GM06990 (cell line): ENCODE data around the gene KRT77.

Experiments used
- DNase-seq: peaks from one replicate; pipeline ENCODE4 v3.0.0-alpha.2; 2011; ENCODE audit not compliant: insufficient read length; ENCODE audit errors: extremely low read depth
- H3K27me3 ChIP-seq: replicated peaks from 2 replicates; pipeline ENCODE4 v1.6.0; 2011; ENCODE audit warnings: low read length; ENCODE audit not compliant: control insufficient read depth, insufficient read depth
- H3K36me3 ChIP-seq: 2 replicates; pipeline ENCODE4 v1.5.1; 2011; ENCODE audit warnings: low read length; ENCODE audit not compliant: control insufficient read depth, insufficient read depth
- H3K4me3 ChIP-seq: replicated peaks from 2 replicates; pipeline ENCODE4 v1.5.1; 2011; ENCODE audit warnings: low read depth, mild to moderate bottlenecking, control low read depth, low read length
- CTCF ChIP-seq: IDR thresholded peaks from 2 replicates; pipeline ENCODE4 v1.5.1; 2011; ENCODE audit warnings: low read length, control low read depth, mild to moderate bottlenecking, inconsistent platforms; ENCODE audit not compliant: insufficient read depth, poor library complexity, severe bottlenecking

The KRT77 gene

GRCh38 chr12:52683575-52684300 lies 19.6 kb downstream of the KRT77 start:
- no peak for TF ChIP-seq CTCF
- Histone ChIP-seq H3K4me3 (no peak overlapping the region), H3K27me3 (peaks cover 3% of the 10 kb centered on the region), H3K36me3 (no peaks in the 10 kb centered on the region)
- no peak for DNase-seq

- peaks cover 3% of the 10 kb centered on the region for H3K27me3 ChIP-seq
Observed at GRCh38 chr12:52682938-52683574, 20.3 kb downstream of the KRT77 start.

GRCh38 chr12:52682381-52682660 lies 21.0 kb downstream of the KRT77 start:
- H3K27me3 ChIP-seq, result peaks cover 3% of the 10 kb centered on the region

More at GRCh38 chr12:52682938-52683574, 20.3 kb downstream of the KRT77 start:
- no peak for DNase-seq
- no peak overlapping the region for H3K4me3 ChIP-seq
- no peaks in the 10 kb centered on the region for H3K36me3 ChIP-seq
- TF ChIP-seq CTCF, result no peak

GRCh38 chr12:52681526-52682380 lies 21.6 kb downstream of the KRT77 start:
- no peak overlapping the region for H3K4me3 ChIP-seq

More at GRCh38 chr12:52682381-52682660, 21.0 kb downstream of the KRT77 start:
- DNase-seq, result no peak
- no peak overlapping the region for H3K4me3 ChIP-seq
- TF ChIP-seq CTCF, result no peak
- no peaks in the 10 kb centered on the region for H3K36me3 ChIP-seq

GRCh38 chr12:52680363-52680762 lies 23.0 kb downstream of the KRT77 start, which contains the start of gene KRT1:
Gene KRT1 (minus strand): TSS chr12:52680407. CDS start chr12:52680348, 59 bp downstream.
- TF ChIP-seq CTCF, result no peak
- no peak for DNase-seq
- H3K27me3 ChIP-seq, result peaks cover under 1% of the 10 kb centered on the region
- H3K36me3 ChIP-seq, result no peaks in the 10 kb centered on the region
- no peak within 1 kb of the TSS for H3K4me3 ChIP-seq

More at GRCh38 chr12:52681526-52682380, 21.6 kb downstream of the KRT77 start:
- Histone ChIP-seq H3K36me3 (no peaks in the 10 kb centered on the region), H3K27me3 (peaks cover 3% of the 10 kb centered on the region)
- TF ChIP-seq CTCF, result no peak
- no peak for DNase-seq
